AML-193 (cell line): Measurements from ENCODE around the gene AMBP.

ENCODE experiments used
- DNase-seq, 2 experiments: peaks; one replicate each; lab custom pipeline; 2025; lab: John Stamatoyannopoulos, UW

The AMBP gene

GRCh38 chr9:114112778-114113584, 34.9 kb upstream of the AMBP start:
- no peak for DNase-seq

GRCh38 chr9:114112325-114112724, 34.2 kb upstream of the AMBP start:
- no peak for DNase-seq

- no peak for DNase-seq
Measured at GRCh38 chr9:114110180-114110579, 32.1 kb upstream of the AMBP start.

- no peak for DNase-seq
Measured at GRCh38 chr9:114109124-114109523, 31.0 kb upstream of the AMBP start.

GRCh38 chr9:114108016-114108833, 30.1 kb upstream of the AMBP start:
- peak; percentile 13 to 40 for DNase-seq

- DNase-seq, result no peak
Measured at GRCh38 chr9:114107286-114108001, 29.3 kb upstream of the AMBP start.

GRCh38 chr9:114105236-114105635, 27.1 kb upstream of the AMBP start:
- DNase-seq, result no peak

GRCh38 chr9:114102484-114102883, 24.4 kb upstream of the AMBP start:
- no peak for DNase-seq

GRCh38 chr9:114100536-114100935, 22.4 kb upstream of the AMBP start:
- no peak for DNase-seq

- DNase-seq, result no peak
Measured at GRCh38 chr9:114099669-114100270, 21.7 kb upstream of the AMBP start.

- no peak for DNase-seq
Measured at GRCh38 chr9:114098936-114099668, 21.0 kb upstream of the AMBP start, which contains the start of gene KIF12. Gene KIF12, minus strand, starts transcription at chr9:114099292. Its CDS starts 16 bp downstream, at chr9:114099276.

GRCh38 chr9:114098021-114098935, 20.2 kb upstream of the AMBP start:
- DNase-seq, result no peak

- no peak for DNase-seq
Measured at GRCh38 chr9:114097613-114098020, 19.5 kb upstream of the AMBP start.

- DNase-seq, result no peak
Measured at GRCh38 chr9:114096866-114097612, 18.9 kb upstream of the AMBP start.

- no peak for DNase-seq
Measured at GRCh38 chr9:114096041-114096511, 18.0 kb upstream of the AMBP start.

- no peak for DNase-seq
Measured at GRCh38 chr9:114094971-114095370, 16.9 kb upstream of the AMBP start.

GRCh38 chr9:114093761-114094505, 15.8 kb upstream of the AMBP start:
- DNase-seq, result no peak

- DNase-seq, result no peak
Measured at GRCh38 chr9:114093031-114093471, 15.0 kb upstream of the AMBP start.

GRCh38 chr9:114092336-114092735, 14.2 kb upstream of the AMBP start:
- DNase-seq, result no peak
